IMR-90 (cell line): ENCODE data around the gene MACROD1. TPM values are rescaled to one million over a fixed set of nuclear protein-coding genes. Genes with fewer than 3 reads are reported as not detected.

Experiments used
- ATAC-seq: fragments of 200-7000 bp; cut with Tn5 transposase; 2 replicates; pipeline ENCODE4 v1.9.1; 2020; ENCODE audit warnings: low read depth, mild to moderate bottlenecking, moderate library complexity
- BruUV-seq: library from RNA; stranded (reverse); fragments of 400-500 nt; replicated peaks from 2 replicates; lab custom pipeline; 2021; lab: Mats Ljungman, UMichigan
- CTCF ChIA-PET: fragments of 300-600 bp; formaldehyde crosslinking; extraction: SDS; loops from one replicate; lab custom pipeline; 2021; ENCODE audit warnings: antibody characterized with exemption; lab: Yijun Ruan, JAX
- POLR2A ChIA-PET: fragments of 300-600 bp; sonication (Branson Sonifier 250); formaldehyde crosslinking; loops from one replicate; lab custom pipeline; 2022; ENCODE audit warnings: antibody characterized with exemption; ENCODE audit not compliant: unreplicated experiment; lab: Charles Lee
- DNase-seq: peaks from one replicate; pipeline ENCODE4 v3.0.0; 2013
- H2AFZ ChIP-seq: replicated peaks from 2 replicates; pipeline ENCODE3; 2013; ENCODE audit warnings: low read length, mild to moderate bottlenecking; ENCODE audit not compliant: poor library complexity
- H2AK5ac ChIP-seq: 2 replicates; pipeline ENCODE4 v1.6.1; 2013; ENCODE audit warnings: low read depth, low read length, inconsistent platforms
- H2AK9ac ChIP-seq: replicated peaks from 2 replicates; pipeline ENCODE3; 2013; ENCODE audit warnings: mild to moderate bottlenecking, low read depth, low read length, moderate library complexity; ENCODE audit not compliant: poor library complexity
- H2BK120ac ChIP-seq: 2 replicates; pipeline ENCODE4 v1.6.1; 2013; ENCODE audit warnings: low read depth, low read length, inconsistent platforms
- H2BK15ac ChIP-seq: 3 replicates; pipeline ENCODE4 v1.6.1; 2013; ENCODE audit warnings: low read depth, low read length, inconsistent platforms
- H2BK20ac ChIP-seq: 2 replicates; pipeline ENCODE4 v1.6.1; 2013; ENCODE audit warnings: low read depth, mild to moderate bottlenecking, inconsistent platforms, low read length, moderate library complexity
- H2BK5ac ChIP-seq: 2 replicates; pipeline ENCODE4 v1.6.1; 2013; ENCODE audit warnings: mild to moderate bottlenecking, low read depth, low read length, inconsistent platforms; ENCODE audit not compliant: poor library complexity, severe bottlenecking
- H3K14ac ChIP-seq: replicated peaks from 2 replicates; pipeline ENCODE4 v1.6.1; 2013; ENCODE audit warnings: low read depth, low read length, inconsistent platforms
- H3K18ac ChIP-seq: 2 replicates; pipeline ENCODE4 v1.6.1; 2013; ENCODE audit warnings: low read depth, low read length, control low read depth
- H3K23ac ChIP-seq: 2 replicates; pipeline ENCODE4 v1.6.1; 2013; ENCODE audit warnings: low read depth, low read length, inconsistent platforms
- H3K27ac ChIP-seq: 2 replicates; pipeline ENCODE4 v1.5.1; 2013; ENCODE audit warnings: mild to moderate bottlenecking, control low read depth, low read length; ENCODE audit not compliant: insufficient read depth
- H3K27me3 ChIP-seq: 2 replicates; pipeline ENCODE4 v1.6.1; 2013; ENCODE audit warnings: low read length; ENCODE audit not compliant: control insufficient read depth, insufficient read depth
- H3K36me3 ChIP-seq: 2 replicates; pipeline ENCODE4 v1.6.1; 2013; ENCODE audit warnings: low read length, mixed read lengths; ENCODE audit not compliant: control insufficient read depth, insufficient read depth
- H3K4ac ChIP-seq: 2 replicates; pipeline ENCODE4 v1.6.1; 2013; ENCODE audit warnings: low read depth, low read length, inconsistent platforms
- H3K4me1 ChIP-seq: 2 replicates; pipeline ENCODE4 v1.6.1; 2013; ENCODE audit warnings: low read length, mixed read lengths; ENCODE audit not compliant: control insufficient read depth, insufficient read depth
- H3K4me2 ChIP-seq: 2 replicates; pipeline ENCODE4 v1.6.1; 2013; ENCODE audit warnings: low read depth, mild to moderate bottlenecking, control low read depth, low read length, moderate library complexity
- H3K4me3 ChIP-seq: 2 replicates; pipeline ENCODE4 v1.5.1; 2013; ENCODE audit warnings: low read depth, mild to moderate bottlenecking, control low read depth, low read length, moderate library complexity; ENCODE audit not compliant: insufficient read depth
- H3K56ac ChIP-seq: 2 replicates; pipeline ENCODE4 v1.6.1; 2013; ENCODE audit warnings: low read length, inconsistent platforms; ENCODE audit not compliant: insufficient read depth; ENCODE audit errors: extremely low read depth
- H3K79me1 ChIP-seq, 2 experiments: 2 replicates each; pipeline ENCODE4 v1.6.1; 2013; ENCODE audit warnings: low read length in 2 of 2, inconsistent platforms in 1 of 2, low read depth in 1 of 2
- H3K9ac ChIP-seq: 2 replicates; pipeline ENCODE4 v1.6.1; 2013; ENCODE audit warnings: low read depth, low read length, control low read depth
- H3K9me1 ChIP-seq: 2 replicates; pipeline ENCODE4 v1.6.1; 2013; ENCODE audit warnings: low read length, inconsistent platforms; ENCODE audit not compliant: insufficient read depth
- H3K9me3 ChIP-seq: 2 replicates; pipeline ENCODE4 v1.6.1; 2013; ENCODE audit warnings: low read length; ENCODE audit not compliant: control insufficient read depth, insufficient read depth
- H4K20me1 ChIP-seq: 2 replicates; pipeline ENCODE4 v1.6.1; 2013; ENCODE audit warnings: low read length, inconsistent platforms; ENCODE audit not compliant: insufficient read depth
- H4K5ac ChIP-seq: 2 replicates; pipeline ENCODE4 v1.6.1; 2013; ENCODE audit warnings: mild to moderate bottlenecking, low read depth, low read length, control low read depth
- H4K8ac ChIP-seq, 2 experiments: 2 replicates each; pipeline ENCODE4 v1.6.1; 2013; ENCODE audit warnings: low read depth in 2 of 2, low read length in 2 of 2, control low read depth in 1 of 2, inconsistent platforms in 1 of 2
- H4K91ac ChIP-seq: 2 replicates; pipeline ENCODE4 v1.6.1; 2013; ENCODE audit warnings: low read depth, low read length, inconsistent platforms; ENCODE audit not compliant: insufficient read depth
- BHLHE40 ChIP-seq: fragments of 150-350 bp; IDR thresholded peaks from 2 replicates; pipeline ENCODE4 v1.6.1; 2016; ENCODE audit warnings: mild to moderate bottlenecking, low read depth, low read length
- CEBPB ChIP-seq: IDR thresholded peaks from 2 replicates; pipeline ENCODE4 v1.6.1; 2012; ENCODE audit warnings: low read depth, low read length, improper control_type of control experiment
- CHD1 ChIP-seq: IDR thresholded peaks from 2 replicates; pipeline ENCODE4 v1.6.1; 2012; ENCODE audit warnings: low read depth, low read length, improper control_type of control experiment
- CTCF ChIP-seq: conservative IDR thresholded peaks from 2 replicates; pipeline ENCODE4 v1.5.1; 2012; ENCODE audit warnings: mild to moderate bottlenecking, low read depth, low read length, improper control_type of control experiment
- ELK1 ChIP-seq: fragments of 150-350 bp; IDR thresholded peaks from 2 replicates; pipeline ENCODE4 v1.6.1; 2016; ENCODE audit warnings: low read depth, mild to moderate bottlenecking, low read length, moderate library complexity, borderline replicate concordance
- FOS ChIP-seq: fragments of 150-350 bp; IDR thresholded peaks from 2 replicates; pipeline ENCODE4 v1.6.1; 2016; ENCODE audit warnings: low read depth, low read length
- MAFK ChIP-seq: IDR thresholded peaks from 2 replicates; pipeline ENCODE4 v1.6.1; 2012; ENCODE audit warnings: low read depth, low read length, improper control_type of control experiment
- MAZ ChIP-seq: IDR thresholded peaks from 2 replicates; pipeline ENCODE4 v1.6.1; 2012; ENCODE audit warnings: low read depth, mild to moderate bottlenecking, low read length, improper control_type of control experiment, moderate library complexity, borderline replicate concordance
- MXI1 ChIP-seq: IDR thresholded peaks from 2 replicates; pipeline ENCODE4 v1.6.1; 2012; ENCODE audit warnings: low read depth, mild to moderate bottlenecking, low read length, moderate library complexity, borderline replicate concordance
- NFE2L2 ChIP-seq: fragments of 150-350 bp; IDR thresholded peaks from 2 replicates; pipeline ENCODE4 v1.6.1; 2016; ENCODE audit warnings: low read depth, mild to moderate bottlenecking, low read length
- POLR2A ChIP-seq: IDR thresholded peaks from 2 replicates; pipeline ENCODE4 v1.6.1; 2012; ENCODE audit warnings: mild to moderate bottlenecking, low read depth, low read length
- RAD21 ChIP-seq: IDR thresholded peaks from 2 replicates; pipeline ENCODE4 v1.6.1; 2012; ENCODE audit warnings: low read length, improper control_type of control experiment
- RCOR1 ChIP-seq: IDR thresholded peaks from 2 replicates; pipeline ENCODE4 v1.6.1; 2012; ENCODE audit warnings: mild to moderate bottlenecking, low read length, improper control_type of control experiment; ENCODE audit not compliant: insufficient replicate concordance
- RFX5 ChIP-seq: IDR thresholded peaks from 2 replicates; pipeline ENCODE4 v1.8.0; 2012; ENCODE audit warnings: low read depth, mild to moderate bottlenecking, low read length, moderate library complexity
- SMC3 ChIP-seq: fragments of 150-350 bp; IDR thresholded peaks from 2 replicates; pipeline ENCODE4 v1.6.1; 2016; ENCODE audit warnings: low read depth, mild to moderate bottlenecking, antibody characterized with exemption, low read length, moderate library complexity
- WGBS, 2 experiments: methylation state at CpG; one replicate each; pipeline versions ENCODE4 v1.1.5 to v1.1.7; 2013; ENCODE audit warnings: missing lambda C conversion rate in 2 of 2; ENCODE audit not compliant: insufficient read length in 1 of 2; ENCODE audit errors: extremely low coverage in 2 of 2; 5-methylcytosine and 5-hydroxymethylcytosine counted together
- dilution Hi-C: fragments of 300-500 bp; cut with HindIII; formaldehyde crosslinking; loops from one replicate; pipeline ENCODE4 v1.14.3; 2018; ENCODE audit warnings: low sequenced_read_pairs; ENCODE audit not compliant: unreplicated experiment
- in situ Hi-C: fragments of 300-500 bp; cut with MboI; formaldehyde crosslinking; loops from 3 replicates; pipeline ENCODE4 v1.14.3; 2019; ENCODE audit warnings: low sequenced_read_pairs, inconsistent platforms, mixed read lengths
- intact Hi-C: fragments of 100-400 bp; cut with micrococcal nuclease; formaldehyde crosslinking; loops from 2 replicates; pipeline ENCODE4 v1.10.0; 2022
- polyA plus RNA-seq, 3 experiments: library from polyadenylated mRNA; depleted of rRNA; stranded (reverse); fragments of >200 nt; gene quantifications; 2 replicates each; pipeline ENCODE4 v1.2.3, GENCODE V29; 2012; ENCODE audit warnings: low replicate concordance in 1 of 3
- total RNA-seq: library from RNA; depleted of rRNA; stranded (reverse); fragments of >200 nt; gene quantifications from 2 replicates; pipeline ENCODE4 v1.2.3, GENCODE V29; 2012
- TF ChIP-seq, protein P1 (sequence below): fragments of 150-350 bp; IDR thresholded peaks from 2 replicates; pipeline ENCODE4 v1.6.1; 2017; ENCODE audit warnings: mild to moderate bottlenecking, antibody characterized with exemption, low read length, low read depth

MACROD1 gene
- total and polyA plus RNA-seq, 2 of the 4 experiments (the other 2 are of a cell fraction), result 2.5 to 9.3 TPM

DNA sequence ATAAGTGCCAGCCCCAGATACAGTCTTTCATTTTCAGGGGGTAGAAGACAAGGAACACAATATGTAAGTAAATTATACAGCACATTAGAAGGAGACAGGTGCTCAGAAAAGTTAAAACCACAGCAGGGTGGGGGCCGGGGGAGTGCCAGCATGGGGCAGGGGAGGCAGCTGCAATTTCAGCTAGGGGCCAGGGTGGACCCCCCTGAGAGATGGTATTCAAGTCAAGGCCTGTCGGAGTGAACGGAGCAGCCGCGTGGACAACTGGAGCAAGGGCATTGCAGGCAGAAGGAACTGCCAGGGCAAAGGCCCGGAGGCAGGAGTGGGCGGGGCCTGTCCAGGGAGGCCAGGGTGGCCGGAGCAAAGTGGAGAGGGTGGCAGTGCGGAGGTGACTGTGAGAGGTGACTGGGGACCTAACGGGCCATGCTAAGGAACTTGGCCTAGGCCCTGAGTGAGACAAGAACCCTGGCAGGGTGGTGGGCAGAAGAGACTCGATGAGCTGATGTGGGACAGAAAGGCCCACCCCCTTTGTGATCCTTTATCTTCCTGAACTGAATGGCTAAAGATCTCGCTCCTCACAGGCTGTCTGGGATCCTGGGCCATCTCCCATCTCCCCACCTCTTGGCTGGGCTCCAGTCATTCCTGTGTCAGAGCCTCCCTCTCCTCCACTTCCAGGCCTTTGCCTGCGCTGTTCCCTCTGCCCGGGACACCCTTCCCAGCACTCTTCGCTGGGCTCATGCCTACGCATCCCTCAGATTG, 152.6 kb downstream of the MACROD1 start:
- dilution Hi-C loops (no loop called here), in situ Hi-C loops (no loop called here), intact Hi-C loops (no loop called here)
- Histone ChIP-seq H2BK120ac (no peak overlapping the region), H3K23ac (no peak overlapping the region), H3K27ac (no peak overlapping the region), H3K9me1 (no peaks in the 10 kb centered on the region), H4K8ac (no peak overlapping the region), H2AK5ac (no peak overlapping the region), H2AK9ac (no peak overlapping the region), H2BK5ac (no peak overlapping the region), H2BK20ac (no peak overlapping the region), H3K9me3 (no peaks in the 10 kb centered on the region), H3K18ac (no peak overlapping the region), H3K4me3 (no peak overlapping the region), H3K4me1 (no peaks in the 10 kb centered on the region), H3K56ac (no peak overlapping the region), H3K79me1 (no peaks in the 10 kb centered on the region), H4K91ac (no peak overlapping the region), H3K27me3 (no peaks in the 10 kb centered on the region), H3K14ac (no peak overlapping the region), H3K36me3 (no peaks in the 10 kb centered on the region), H2AFZ (no peak overlapping the region), H4K5ac (no peak overlapping the region), H3K4me2 (no peak overlapping the region), H2BK15ac (no peak overlapping the region), H3K4ac (no peak overlapping the region), H4K20me1 (0 out of 2 replicates have a peak, but pooled peaks cover 3% of the 10 kb centered on the region), H3K9ac (no peak overlapping the region)
- BruUV-seq, result no TSS peak
- ATAC-seq (no peak), DNase-seq (no peak)
- TF ChIP-seq CTCF, result no peak
- no peak for TF ChIP-seq BHLHE40
- no peak for TF ChIP-seq FOS
- TF ChIP-seq RCOR1, result no peak
- TF ChIP-seq MAZ, result no peak
- no peak for TF ChIP-seq CEBPB
- TF ChIP-seq POLR2A, result no peak
- TF ChIP-seq MAFK, result no peak
- no peak for TF ChIP-seq RFX5
- no peak for TF ChIP-seq RAD21
- TF ChIP-seq CHD1, result no peak
- TF ChIP-seq, protein P1, sequence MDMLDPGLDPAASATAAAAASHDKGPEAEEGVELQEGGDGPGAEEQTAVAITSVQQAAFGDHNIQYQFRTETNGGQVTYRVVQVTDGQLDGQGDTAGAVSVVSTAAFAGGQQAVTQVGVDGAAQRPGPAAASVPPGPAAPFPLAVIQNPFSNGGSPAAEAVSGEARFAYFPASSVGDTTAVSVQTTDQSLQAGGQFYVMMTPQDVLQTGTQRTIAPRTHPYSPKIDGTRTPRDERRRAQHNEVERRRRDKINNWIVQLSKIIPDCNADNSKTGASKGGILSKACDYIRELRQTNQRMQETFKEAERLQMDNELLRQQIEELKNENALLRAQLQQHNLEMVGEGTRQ, result no peak
- no peak for TF ChIP-seq MXI1
- TF ChIP-seq NFE2L2, result no peak
- TF ChIP-seq SMC3, result no peak
- TF ChIP-seq ELK1, result no peak
- WGBS, 2 experiments, result 91% methylated on average over 10 of the region's 16 CpGs; no CpG with 5 or more reads in 1 of the 2 experiments
- POLR2A ChIA-PET, result no interaction called here
- CTCF ChIA-PET, result no interaction called here
